Measurements from ENCODE around the gene SNAP29. TPM values are rescaled to one million over a fixed set of nuclear protein-coding genes. Genes with fewer than 3 reads are reported as not detected.
A peak's percentile ranks its signal among the peaks of the same experiment; 100 is the strongest.
"Not testable (repeated sequence)": the region's sequence is repeated elsewhere in the genome, so short reads cannot be mapped to it uniquely, and the experiment has no call there.

Gene SNAP29
- total RNA-seq, 3 donors from 2014 or later: 17.7 to 28.2 (median 22.5) TPM

DNA sequence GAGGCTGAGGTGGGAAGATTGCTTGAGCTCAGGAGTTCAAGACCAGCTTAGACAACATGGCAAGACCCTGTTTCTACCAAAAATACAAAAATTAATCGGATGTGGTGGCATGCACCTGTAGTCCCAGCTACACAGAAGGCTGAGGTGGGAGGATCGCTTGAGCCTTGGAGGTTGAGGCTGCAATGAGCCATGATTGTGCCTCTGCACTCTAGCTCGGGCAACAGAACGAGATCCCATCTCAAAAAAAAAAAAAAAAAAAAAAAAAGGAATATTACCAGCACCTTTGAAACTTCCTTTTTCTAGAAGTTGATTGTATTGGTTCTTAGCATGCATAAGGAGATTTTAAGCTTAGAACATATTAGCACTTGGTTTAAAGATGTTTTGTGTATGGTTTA, 69.8 kb downstream of the SNAP29 start:
- Histone ChIP-seq H3K4me1 (no peaks in the 10 kb centered on the region), H3K4me3 (no peak overlapping the region), H3K27me3 (no peaks in the 10 kb centered on the region), H3K9me3 (no peaks in the 10 kb centered on the region), H3K36me3 (no peaks in the 10 kb centered on the region), H3K27ac (no peak overlapping the region)
- intact Hi-C loops (cut with DNase I; ENCODE audit: low total_unique reads): no loop called here
- DNase-seq (ENCODE audit: low spot score in 2 of 2): no peak
- no peak for TF ChIP-seq POLR2A (IDR thresholded peaks at IDR 0.05)
- no peak for TF ChIP-seq POLR2AphosphoS5 (IDR thresholded peaks at IDR 0.05)
- TF ChIP-seq, protein P1, sequence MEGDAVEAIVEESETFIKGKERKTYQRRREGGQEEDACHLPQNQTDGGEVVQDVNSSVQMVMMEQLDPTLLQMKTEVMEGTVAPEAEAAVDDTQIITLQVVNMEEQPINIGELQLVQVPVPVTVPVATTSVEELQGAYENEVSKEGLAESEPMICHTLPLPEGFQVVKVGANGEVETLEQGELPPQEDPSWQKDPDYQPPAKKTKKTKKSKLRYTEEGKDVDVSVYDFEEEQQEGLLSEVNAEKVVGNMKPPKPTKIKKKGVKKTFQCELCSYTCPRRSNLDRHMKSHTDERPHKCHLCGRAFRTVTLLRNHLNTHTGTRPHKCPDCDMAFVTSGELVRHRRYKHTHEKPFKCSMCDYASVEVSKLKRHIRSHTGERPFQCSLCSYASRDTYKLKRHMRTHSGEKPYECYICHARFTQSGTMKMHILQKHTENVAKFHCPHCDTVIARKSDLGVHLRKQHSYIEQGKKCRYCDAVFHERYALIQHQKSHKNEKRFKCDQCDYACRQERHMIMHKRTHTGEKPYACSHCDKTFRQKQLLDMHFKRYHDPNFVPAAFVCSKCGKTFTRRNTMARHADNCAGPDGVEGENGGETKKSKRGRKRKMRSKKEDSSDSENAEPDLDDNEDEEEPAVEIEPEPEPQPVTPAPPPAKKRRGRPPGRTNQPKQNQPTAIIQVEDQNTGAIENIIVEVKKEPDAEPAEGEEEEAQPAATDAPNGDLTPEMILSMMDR (IDR thresholded peaks at IDR 0.05): no peak

DNA sequence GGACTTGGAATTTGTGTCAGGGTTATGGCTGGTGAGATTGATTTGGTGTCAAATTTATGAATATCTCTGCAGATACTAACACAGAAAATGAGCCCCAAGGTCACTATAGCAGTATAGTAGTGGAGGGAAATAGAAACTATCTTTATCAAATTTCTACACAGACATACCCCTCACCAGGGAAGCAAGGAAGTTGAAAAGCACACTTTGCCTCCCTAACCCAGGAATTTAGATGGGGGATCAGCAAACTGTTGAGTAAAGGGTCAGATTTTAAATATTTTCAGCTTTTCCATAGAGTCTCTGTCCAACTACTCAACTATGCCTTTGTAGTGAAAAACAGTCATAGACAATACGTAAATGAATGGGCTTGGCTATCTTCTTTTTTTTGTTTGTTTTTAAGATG, 71.2 kb downstream of the SNAP29 start:
- Histone ChIP-seq H3K4me3 (no peak overlapping the region), H3K9me3 (no peaks in the 10 kb centered on the region), H3K27me3 (no peaks in the 10 kb centered on the region), H3K36me3 (no peaks in the 10 kb centered on the region), H3K27ac (no peak overlapping the region), H3K4me1 (no peaks in the 10 kb centered on the region)
- no peak for DNase-seq (ENCODE audit: low spot score in 2 of 2)
- intact Hi-C loops (cut with DNase I; ENCODE audit: low total_unique reads): no loop called here
- TF ChIP-seq POLR2A (IDR thresholded peaks at IDR 0.05) (no peak), POLR2AphosphoS5 (IDR thresholded peaks at IDR 0.05) (no peak)
- TF ChIP-seq, protein P1 (IDR thresholded peaks at IDR 0.05): no peak

DNA sequence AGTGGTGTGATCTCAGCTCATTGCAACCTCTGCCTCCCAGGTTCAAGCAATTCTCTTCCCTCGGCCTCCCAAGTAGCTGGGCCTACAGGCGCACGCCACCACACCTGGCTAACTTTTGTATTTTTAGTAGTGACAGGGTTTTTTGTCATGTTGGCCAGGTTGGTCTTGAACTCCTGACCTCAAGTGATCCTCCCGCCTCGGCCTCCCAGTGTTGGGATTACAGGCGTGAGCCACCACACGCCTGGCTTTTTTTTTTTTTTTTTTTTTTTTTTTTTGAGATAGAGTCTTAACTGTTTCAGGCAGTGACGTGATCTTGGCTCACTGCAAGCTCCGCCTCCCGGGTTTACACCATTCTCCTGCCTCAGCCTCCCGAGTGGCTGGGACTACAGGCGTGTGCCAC, 71.6 kb downstream of the SNAP29 start:
- H3K9me3 ChIP-seq; intact Hi-C loops (cut with DNase I; ENCODE audit: low total_unique reads); H3K27me3 ChIP-seq; DNase-seq (ENCODE audit: low spot score in 2 of 2); H3K4me3 ChIP-seq; H3K36me3 ChIP-seq; H3K27ac ChIP-seq; H3K4me1 ChIP-seq: not testable (repeated sequence)

DNA sequence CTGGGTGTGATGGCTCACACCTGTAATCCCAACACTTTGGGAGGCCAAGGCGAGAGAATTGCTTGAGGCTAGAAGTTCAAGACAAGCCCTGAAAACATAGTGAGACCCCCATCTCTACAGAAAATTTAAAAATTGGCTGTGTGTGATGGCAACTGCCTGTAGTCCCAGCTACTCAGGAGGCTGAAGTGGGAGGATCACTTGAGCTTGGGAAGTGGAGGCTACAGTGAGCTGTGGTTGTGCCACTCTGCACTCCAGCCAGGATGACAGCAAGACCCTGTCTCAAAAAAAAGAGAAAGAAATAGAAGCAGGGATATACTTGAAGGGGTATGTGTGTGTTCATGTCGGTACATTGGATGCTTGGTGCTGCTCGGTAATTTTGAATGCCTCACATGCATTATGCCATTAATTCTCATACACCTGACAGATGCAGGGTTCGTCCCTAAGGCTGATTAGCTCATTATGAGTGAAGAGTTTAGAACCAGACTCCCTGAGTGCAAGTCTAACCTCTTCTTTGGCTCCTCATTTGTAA, 72.4 kb downstream of the SNAP29 start:
- TF ChIP-seq POLR2A (IDR thresholded peaks at IDR 0.05) (no peak), POLR2AphosphoS5 (IDR thresholded peaks at IDR 0.05) (no peak)
- TF ChIP-seq, protein P1 (IDR thresholded peaks at IDR 0.05): no peak
- no peaks in the 10 kb centered on the region for H3K36me3 ChIP-seq
- no peak overlapping the region for H3K4me3 ChIP-seq
- H3K9me3 ChIP-seq: no peaks in the 10 kb centered on the region
- H3K27me3 ChIP-seq: no peaks in the 10 kb centered on the region
- intact Hi-C loops (cut with DNase I; ENCODE audit: low total_unique reads): no loop called here
- no peak overlapping the region for H3K27ac ChIP-seq
- no peaks in the 10 kb centered on the region for H3K4me1 ChIP-seq
- no peak for DNase-seq (ENCODE audit: low spot score in 2 of 2)

DNA sequence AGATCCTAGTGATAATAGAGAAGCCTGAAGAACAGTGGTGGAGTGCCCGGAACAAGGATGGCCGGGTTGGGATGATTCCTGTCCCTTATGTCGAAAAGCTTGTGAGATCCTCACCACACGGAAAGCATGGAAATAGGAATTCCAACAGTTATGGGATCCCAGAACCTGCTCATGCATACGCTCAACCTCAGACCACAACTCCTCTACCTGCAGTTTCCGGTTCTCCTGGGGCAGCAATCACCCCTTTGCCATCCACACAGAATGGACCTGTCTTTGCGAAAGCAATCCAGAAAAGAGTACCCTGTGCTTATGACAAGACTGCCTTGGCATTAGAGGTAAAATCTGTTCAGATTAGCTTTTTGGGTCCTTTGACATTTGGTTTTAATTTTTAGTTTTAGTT, 75.1 kb downstream of the SNAP29 start:
- Histone ChIP-seq H3K27me3 (no peaks in the 10 kb centered on the region), H3K36me3 (no peaks in the 10 kb centered on the region), H3K4me1 (no peaks in the 10 kb centered on the region), H3K4me3 (no peak overlapping the region), H3K27ac (no peak overlapping the region), H3K9me3 (no peaks in the 10 kb centered on the region)
- intact Hi-C loops (cut with DNase I; ENCODE audit: low total_unique reads): no loop called here
- TF ChIP-seq POLR2A (IDR thresholded peaks at IDR 0.05): no peak
- TF ChIP-seq, protein P1 (IDR thresholded peaks at IDR 0.05): no peak
- TF ChIP-seq POLR2AphosphoS5 (IDR thresholded peaks at IDR 0.05): no peak
- DNase-seq (ENCODE audit: low spot score in 2 of 2): no peak

DNA sequence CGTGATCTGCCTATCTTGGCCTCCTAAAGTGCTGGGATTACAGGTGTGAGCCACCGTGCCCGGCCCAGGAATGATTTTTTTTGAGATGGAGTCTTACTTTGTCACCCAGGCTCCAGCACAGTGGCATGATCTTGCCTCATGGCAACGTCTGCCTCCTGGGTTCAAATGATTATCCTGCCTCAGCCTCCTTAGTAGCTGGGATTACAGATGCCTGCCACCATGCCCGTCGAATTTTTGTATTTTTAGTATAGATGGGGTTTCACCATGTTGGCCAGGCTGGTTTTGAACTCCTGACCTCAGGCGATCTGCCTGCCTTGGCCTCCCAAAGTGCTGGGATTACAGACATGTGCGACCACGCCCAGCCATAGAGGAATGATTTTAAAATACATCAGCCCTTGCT, 76.2 kb downstream of the SNAP29 start:
- not testable (repeated sequence) for DNase-seq (ENCODE audit: low spot score in 2 of 2)

DNA sequence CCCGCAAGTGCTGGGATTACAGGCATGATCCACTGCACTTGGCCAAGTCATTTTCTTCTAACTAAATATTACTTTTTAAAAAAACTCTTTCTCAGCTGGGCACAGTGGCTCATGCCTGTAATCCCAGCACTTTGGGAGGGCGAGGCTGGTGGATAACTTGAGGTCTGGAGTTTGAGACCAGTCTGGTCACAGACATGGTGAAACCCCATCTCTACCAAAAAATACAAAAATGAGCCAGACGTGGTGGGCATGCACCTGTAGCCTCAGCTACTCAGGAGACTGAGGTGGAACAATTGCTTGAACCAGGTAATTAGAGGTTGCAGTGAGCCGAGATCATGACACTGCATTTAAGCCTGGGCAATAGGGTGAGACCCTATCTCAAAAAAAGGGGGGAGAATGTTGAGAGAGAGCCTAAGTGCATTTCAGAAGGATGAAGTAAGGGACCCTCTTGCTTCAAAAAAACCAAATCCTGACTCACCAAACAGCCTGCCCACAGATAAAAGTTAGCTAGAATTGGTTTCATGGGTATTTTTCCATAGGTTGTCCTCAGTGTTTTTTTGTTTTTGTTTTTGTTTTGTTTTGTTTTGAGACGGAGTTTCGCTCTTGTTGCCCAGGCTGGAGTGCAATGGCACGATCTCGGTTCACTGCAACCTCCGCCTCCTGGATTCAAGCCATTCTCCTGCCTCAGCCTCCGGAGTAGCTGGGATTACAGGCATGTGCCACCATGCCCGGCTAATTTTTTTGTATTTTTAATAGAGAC, 77.2 kb downstream of the SNAP29 start:
- H3K4me1 ChIP-seq; H3K27me3 ChIP-seq; intact Hi-C loops (cut with DNase I; ENCODE audit: low total_unique reads): not testable (repeated sequence)

More for the DNA sequence above, 76.2 kb downstream of the SNAP29 start:
- H3K4me1 ChIP-seq; H3K36me3 ChIP-seq; H3K27me3 ChIP-seq; H3K27ac ChIP-seq; intact Hi-C loops (cut with DNase I; ENCODE audit: low total_unique reads); H3K4me3 ChIP-seq; H3K9me3 ChIP-seq: not testable (repeated sequence)

More for the DNA sequence above, 77.2 kb downstream of the SNAP29 start:
- peak overlapping the region in 1 of 2 donors; percentile 49 for H3K27ac ChIP-seq
- H3K36me3 ChIP-seq; H3K4me3 ChIP-seq; DNase-seq (ENCODE audit: low spot score in 2 of 2); H3K9me3 ChIP-seq: not testable (repeated sequence)

Data from breast epithelium (tissue), 4 donors.